Adrenal gland (tissue), 5 donors: ENCODE results near the gene TREM2.

ENCODE experiments used
- CTCF ChIP-seq, 6 experiments: fragments of 450-650 bp in 4 of 6; fragments of 200-600 bp in 2 of 6; sonication (generic) in 1 of 6; IDR thresholded peaks; 1 replicate in 5 of 6; 2 replicates in 1 of 6; pipeline versions ENCODE4 v1.5.1 to v1.8.0; 2016 to 2021; ENCODE audit warnings: antibody characterized with exemption in 6 of 6, mild to moderate bottlenecking in 2 of 6, moderate library complexity in 1 of 6
- POLR2A ChIP-seq, 2 donors: fragments of 450-650 bp; IDR thresholded peaks; one replicate each; pipeline ENCODE4 v1.6.1; 2017; ENCODE audit warnings: antibody characterized with exemption in 2 of 2, mild to moderate bottlenecking in 2 of 2, moderate library complexity in 1 of 2
- donor health status: DM: no; HTN: no; CAD: no.

GRCh38 chr6:41174610-41175009, 11.7 kb upstream of the TREM2 start:
- no peak for TF ChIP-seq CTCF (IDR thresholded peaks at IDR 0.05)
- no peak for TF ChIP-seq POLR2A (IDR thresholded peaks at IDR 0.05)
